GM12874 (cell line): ENCODE data around the gene KCNRG.

Experiments
- TF ChIP-seq, protein P1 (sequence below): IDR thresholded peaks from 2 replicates; pipeline ENCODE4 v1.5.1; 2011; ENCODE audit warnings: low read depth, mild to moderate bottlenecking, control low read depth, low read length, moderate library complexity; ENCODE audit not compliant: insufficient read depth

The KCNRG gene

DNA sequence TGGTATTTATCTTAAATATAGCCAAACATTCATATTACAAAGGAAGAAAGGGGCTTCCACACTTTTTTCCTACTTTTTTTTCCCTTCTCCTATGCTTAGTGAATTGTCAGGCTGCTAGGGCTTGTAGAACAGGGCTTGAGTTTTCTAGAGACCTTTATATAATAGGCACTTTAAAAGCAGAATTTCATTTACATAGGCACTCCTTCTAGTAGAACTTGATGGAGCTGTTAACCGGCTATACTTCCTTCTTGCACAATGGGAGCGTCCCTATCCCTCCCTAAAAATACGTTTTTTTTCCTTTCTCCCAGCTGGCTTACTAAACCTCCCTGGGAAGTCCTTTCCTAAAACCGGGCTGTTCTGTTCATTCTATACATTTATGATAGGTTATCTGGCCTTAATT is 17.3 kb upstream of the KCNRG start:
- TF ChIP-seq, protein P1, sequence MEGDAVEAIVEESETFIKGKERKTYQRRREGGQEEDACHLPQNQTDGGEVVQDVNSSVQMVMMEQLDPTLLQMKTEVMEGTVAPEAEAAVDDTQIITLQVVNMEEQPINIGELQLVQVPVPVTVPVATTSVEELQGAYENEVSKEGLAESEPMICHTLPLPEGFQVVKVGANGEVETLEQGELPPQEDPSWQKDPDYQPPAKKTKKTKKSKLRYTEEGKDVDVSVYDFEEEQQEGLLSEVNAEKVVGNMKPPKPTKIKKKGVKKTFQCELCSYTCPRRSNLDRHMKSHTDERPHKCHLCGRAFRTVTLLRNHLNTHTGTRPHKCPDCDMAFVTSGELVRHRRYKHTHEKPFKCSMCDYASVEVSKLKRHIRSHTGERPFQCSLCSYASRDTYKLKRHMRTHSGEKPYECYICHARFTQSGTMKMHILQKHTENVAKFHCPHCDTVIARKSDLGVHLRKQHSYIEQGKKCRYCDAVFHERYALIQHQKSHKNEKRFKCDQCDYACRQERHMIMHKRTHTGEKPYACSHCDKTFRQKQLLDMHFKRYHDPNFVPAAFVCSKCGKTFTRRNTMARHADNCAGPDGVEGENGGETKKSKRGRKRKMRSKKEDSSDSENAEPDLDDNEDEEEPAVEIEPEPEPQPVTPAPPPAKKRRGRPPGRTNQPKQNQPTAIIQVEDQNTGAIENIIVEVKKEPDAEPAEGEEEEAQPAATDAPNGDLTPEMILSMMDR, result no peak

DNA sequence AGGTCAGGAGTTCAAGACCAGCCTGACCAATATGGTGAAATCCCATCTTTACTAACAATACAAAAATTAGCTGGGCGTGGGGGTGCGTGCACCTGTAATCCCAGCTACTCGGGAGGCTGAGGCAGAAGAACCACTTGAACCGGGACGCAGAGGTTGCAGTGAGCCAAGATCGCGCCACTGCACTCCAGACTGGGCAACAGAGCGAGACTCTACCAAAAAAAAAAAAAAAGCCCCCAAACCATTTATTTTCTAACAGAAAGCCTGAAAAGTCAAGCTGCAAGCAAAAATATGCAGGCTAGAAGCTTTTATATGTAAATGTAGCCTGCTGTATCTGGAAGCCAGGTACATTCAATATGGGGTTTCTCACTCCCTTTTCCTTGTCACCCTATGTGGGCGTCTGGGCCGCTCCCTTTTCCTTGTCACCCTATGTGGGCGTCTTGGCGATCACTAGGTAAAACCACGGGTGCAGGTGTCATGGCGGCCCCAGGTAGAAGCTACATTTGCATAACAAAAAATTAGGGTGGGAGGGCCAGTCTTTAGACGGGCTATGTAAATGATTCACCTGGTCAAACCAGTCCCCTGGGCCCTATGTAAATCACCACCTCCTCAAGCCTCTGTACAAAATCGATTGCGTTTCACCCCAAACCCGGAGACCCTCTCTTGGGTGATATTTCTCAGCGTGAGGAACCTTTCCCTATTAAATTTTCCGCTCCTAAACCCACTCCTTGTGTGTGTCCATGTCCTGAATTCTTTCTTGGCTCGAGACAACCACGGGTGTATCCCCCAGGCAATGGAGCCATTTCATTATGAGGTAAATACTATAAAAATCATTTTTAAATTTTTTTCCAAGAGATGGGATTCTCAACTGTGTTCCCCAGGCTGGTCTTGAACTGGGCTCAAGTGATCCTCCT is 16.3 kb upstream of the KCNRG start:
- TF ChIP-seq, protein P1, result no peak

DNA sequence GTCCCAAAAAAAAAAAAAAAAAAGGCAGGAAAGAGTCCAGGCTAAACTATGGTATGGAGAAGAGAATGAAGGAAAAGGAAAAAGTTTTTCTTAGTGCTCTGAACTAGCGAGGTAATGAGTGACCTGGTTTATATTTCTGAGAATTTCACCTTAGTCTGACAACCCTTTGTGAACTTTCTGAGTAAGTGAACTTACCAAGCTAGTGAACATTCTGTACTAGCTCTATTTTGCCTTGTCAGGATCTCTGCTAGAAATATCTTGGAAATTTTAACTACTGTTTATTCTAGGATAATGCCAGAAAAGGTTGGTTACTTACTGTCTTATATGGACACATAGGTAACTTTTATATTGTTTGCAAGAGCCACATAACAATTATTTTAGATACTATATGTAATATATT is 14.0 kb upstream of the KCNRG start:
- TF ChIP-seq, protein P1, result no peak

DNA sequence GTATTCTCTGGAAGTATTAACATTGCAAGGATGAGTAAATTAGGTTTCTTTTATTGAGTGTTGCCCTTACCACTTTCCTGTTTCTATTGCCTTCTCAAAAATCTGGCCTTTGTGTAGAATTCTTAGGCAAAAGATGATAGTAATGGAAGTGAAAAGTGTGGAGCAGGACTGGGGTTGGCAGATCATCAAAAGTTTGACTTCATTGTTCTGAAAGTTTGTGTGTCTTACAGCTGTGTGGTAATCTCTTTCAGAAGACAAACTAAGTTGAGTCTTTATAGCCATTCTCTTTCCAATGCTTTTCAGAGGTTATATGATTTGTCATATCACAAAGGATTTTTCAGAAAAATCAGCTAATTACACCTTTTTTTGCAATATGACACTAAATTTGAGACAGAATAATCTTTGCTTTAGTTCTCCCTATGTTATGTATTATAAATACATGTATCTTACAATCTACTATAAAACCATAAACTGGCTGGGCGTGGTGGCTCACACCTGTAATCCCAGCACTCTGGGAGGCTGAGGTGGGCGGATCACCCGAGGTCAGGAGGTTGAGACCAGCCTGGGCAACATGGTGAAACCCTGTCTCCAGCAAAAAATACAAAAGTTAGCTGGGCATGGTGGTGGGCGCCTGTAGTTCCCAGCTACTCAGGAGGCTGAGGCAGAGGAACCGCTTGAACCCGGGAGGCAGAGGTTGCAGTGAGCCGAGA is 8.7 kb upstream of the KCNRG start:
- TF ChIP-seq, protein P1, result no peak

DNA sequence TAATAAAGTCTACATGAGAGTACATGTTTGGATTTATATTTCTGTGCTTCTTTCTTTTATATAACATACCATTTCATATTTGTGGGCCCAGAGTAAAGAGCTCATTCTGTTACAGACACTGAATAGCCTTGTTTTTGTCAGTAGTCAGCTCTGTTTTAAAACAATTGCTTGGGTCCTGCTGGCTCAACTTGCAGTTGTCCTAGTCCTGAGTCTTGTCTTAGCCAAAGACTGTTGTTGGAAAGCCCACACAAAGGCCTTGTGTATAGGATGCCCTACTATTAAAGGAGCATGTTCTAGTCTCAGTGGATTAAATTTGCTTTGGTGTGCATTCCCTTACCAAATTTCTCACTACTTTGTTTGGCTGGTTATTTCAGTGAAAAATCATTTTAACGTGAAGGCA is 3.8 kb upstream of the KCNRG start:
- TF ChIP-seq, protein P1, result no peak

DNA sequence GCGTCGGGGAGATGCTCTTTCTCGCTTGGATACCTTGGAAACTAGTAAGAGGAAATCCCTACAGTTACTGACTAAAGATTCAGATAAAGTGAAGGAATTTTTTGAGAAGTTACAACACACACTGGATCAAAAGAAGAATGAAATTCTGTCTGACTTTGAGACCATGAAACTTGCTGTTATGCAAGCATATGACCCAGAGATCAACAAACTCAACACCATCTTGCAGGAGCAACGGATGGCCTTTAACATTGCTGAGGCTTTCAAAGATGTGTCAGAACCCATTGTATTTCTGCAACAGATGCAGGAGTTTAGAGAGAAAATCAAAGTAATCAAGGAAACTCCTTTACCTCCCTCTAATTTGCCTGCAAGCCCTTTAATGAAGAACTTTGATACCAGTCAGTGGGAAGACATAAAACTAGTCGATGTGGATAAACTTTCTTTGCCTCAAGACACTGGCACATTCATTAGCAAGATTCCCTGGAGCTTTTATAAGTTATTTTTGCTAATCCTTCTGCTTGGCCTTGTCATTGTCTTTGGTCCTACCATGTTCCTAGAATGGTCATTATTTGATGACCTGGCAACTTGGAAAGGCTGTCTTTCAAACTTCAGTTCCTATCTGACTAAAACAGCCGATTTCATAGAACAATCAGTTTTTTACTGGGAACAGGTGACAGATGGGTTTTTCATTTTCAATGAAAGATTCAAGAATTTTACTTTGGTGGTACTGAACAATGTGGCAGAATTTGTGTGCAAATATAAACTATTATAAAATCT is 2.7 kb upstream of the KCNRG start:
- TF ChIP-seq, protein P1, result no peak

DNA sequence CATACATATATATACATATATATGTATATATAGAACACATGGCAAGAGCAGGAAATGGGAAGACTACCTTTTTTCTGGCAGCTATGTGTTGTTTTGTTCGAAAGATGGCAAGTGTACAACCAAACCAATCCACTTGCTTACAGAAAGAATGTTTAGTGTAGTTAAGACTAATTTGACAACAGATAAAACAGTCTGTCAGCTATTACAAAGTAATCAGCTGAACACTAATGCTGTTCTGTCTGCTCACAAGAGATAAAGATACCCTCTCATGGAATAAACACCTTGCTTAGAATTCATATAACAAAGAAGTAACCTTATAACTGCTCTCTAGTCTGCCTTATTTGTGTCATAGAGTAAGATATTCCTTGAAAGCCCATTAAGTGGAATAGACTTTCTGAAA is 858 bp upstream of the KCNRG start:
- TF ChIP-seq, protein P1, result no peak
